ENCODE results near the gene ZEB2.

The ZEB2 gene

DNA sequence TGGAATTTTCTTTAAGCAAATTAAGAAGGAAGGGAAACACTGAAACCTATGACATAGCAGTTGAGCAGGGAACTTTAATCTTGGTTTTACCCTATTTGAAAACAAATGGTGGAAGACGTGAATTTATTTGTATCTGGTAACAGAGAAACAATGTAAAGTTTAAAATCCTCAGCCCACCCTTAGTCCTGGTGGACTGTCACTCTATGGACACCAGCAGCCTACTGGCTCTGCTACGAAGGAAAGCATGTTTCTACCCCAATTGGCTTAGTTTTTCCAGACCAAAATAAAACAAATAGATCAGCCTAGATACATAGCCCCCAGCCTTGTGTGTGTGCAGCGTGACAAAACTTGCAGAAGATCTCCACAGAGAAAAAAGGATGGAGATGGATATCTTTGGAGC lies 7.4 kb downstream of the ZEB2 start:
- no peak for DNase-seq

- DNase-seq = no peak
Measured at GRCh38 chr2:144511937-144512336, 8.0 kb downstream of the ZEB2 start.

DNA sequence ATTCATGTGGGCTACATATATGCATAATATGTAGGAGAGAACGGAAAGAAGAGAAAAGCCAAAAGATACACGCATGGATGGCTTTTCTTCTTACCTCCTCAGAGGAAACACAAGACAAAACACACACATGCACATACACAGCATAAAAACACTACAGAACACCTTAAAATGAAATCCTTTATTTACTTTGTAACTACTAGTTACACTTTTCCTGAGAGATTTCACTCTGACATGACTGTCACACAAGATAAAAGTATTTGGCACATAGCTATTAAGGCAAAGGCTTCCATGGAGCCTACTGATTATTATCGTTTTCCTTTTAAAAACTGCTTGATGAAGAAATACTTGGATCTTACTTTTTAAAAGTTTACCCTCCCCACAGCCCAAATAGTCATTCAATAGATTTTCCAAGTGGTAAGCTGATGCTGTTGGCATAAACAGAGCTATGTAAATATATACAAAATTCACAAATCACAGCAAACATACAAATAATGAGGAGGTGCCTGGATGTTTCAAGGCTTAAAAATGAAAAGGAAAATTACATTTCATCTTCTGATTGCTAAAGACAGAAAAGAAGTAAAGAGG lies 8.6 kb downstream of the ZEB2 start:
- DNase-seq = no peak

DNA sequence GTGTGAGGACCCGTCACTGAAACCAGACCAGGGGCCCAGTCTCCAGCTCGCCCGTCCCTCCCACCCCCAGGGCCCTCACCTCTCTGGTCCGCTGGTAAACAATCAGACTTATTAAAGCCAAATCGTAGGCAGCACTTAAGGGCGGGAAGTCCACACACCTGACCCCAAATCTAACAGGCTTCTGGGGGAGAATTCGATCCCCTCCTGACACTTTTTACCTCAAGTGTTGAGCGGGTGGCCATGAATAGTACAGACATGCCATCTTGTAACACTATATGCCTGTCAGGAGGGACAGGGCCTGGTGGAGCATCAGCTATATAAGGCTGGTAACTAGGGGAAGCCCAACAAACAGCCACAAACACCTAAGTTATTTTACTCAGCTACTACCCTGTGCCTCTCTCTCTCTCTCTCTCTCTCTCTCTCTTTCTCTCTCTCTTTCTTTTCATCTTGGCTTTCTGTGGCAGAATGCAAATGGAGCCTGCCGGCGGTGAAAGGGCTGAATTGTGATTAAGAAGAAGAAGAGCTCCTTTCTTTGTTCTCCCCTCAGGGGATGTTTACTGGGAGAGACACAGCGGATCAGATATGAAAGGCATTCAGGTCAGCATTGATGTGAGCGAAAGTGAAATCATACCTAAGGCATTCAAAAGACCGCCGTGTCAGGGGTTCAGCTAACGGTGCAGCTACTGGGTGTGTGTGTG lies 9.5 kb downstream of the ZEB2 start:
- peak in 2 of 3 experiments; percentile 3 to 6 for DNase-seq

DNA sequence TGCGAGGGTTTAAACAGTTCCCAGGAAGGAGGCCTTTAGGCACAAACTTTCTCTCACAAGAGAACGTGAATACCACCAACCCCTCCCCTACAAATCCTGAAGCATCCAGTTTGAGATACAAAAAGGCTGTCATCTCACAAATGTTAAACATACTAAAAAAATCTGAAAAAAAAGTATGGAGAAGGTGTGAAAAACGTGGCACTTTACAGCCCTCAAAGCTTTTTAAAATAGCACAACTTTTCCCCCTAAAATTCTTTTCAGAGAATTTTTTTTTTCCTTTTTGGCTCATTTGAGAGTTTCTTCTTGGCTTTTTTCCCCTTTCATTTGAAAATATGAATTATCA lies 10.1 kb downstream of the ZEB2 start:
- no peak for DNase-seq

- no peak for DNase-seq
Measured at GRCh38 chr2:144509001-144509878, 10.7 kb downstream of the ZEB2 start.

DNA sequence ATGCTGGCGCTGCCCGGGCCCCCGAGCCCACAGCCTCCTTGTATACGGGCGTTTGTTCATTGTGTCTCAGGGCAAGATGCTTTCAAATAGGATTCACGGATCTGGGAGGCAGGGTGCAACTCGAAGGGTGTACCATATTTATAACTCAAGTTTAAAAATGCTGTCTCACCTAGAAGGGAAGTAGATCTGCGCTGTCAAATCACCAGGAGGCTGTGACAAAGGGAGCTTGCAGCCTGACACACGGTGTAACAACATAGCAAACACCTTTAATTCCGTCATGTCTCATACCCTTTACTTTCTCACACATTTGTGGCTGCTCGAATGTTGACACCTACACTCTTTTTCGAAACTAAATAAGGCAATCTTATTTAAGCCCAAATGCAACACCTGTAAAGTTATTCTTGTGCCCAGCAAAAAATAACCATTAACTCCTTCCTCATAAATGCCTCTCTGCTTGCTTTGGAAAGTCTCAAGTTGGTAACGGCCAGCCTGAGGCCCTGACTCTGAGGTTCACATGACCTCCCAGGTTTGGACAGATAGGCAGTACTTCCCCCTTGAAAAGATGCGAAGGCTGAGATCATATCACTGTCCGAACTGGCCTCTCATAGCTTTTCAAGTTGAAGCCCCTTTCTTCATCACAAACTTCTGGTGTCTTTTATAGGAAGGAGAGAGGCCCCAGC lies 11.6 kb downstream of the ZEB2 start:
- no peak for DNase-seq

GRCh38 chr2:144507441-144508171 lies 12.3 kb downstream of the ZEB2 start:
- no peak for DNase-seq

DNA sequence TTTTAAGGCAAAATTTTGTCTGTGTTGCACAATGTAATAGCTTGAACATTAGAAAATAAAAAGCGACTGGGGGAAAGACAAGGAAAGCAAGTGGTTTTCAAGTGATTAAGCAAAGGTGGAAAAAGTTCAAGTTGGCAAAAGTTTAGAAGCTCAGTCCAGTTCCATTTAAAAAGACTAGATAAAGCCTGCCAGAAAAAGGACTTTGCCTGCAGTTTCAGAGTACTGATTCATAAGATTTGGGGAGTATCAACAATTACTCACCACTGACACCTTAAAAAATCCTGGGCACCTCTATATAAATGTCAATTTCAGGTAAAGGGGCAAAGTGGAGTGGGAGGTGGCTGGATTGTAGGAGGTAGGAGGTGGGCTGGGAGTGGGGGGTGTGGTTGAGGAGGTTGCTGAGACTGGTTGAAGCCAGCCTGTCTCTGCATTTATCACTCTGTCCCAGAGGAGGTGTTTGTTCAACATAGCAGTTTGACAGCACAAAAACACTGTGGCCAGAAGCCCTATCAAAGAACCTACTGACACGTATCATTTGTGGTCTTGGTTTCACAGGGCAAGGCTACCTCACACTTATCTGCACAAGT lies 14.6 kb downstream of the ZEB2 start:
- DNase-seq = no peak

DNA sequence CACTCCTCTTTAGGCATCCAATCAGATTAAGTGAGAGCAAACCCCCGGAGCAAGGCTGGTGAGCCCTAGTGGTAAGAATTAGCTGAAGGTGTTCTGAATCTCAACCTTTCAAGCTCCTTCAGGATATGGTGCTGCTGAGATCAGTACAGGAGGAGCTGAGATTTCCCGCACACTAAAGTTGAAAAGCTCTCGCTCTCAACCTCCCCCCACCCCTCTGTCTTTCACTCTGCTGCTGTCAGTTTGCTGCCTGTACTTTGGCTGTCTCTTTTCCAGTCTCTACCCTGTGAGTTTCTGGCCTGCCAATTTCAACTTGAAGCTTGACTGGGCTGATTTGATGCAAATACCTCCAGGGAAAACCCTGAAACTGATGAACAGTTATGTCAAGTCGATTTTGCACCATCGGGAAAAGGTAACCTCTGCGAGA lies 15.7 kb downstream of the ZEB2 start:
- DNase-seq = peak in 1 of 3 experiments; percentile 29

GRCh38 chr2:144503242-144503641 lies 16.7 kb downstream of the ZEB2 start:
- DNase-seq = no peak

DNA sequence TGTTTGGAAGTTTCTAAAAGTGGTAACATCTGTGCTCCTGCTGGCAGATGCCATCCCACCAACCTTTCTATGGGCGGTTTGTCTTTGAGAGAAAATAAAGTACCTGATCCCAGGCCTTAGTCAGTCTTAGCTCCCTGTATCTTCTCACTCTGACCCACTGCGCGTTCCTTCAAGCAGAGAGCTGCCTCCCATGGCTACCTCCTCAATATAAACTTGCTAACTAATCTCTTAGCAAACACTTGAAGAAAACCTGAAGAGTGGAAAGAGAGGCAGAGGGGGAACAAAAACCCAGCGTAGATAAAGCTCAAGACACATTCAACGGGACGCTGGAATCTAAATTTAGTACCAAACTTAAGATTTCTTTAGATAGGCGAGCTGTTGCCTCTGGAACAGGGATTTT lies 17.6 kb downstream of the ZEB2 start:
- no peak for DNase-seq

DNA sequence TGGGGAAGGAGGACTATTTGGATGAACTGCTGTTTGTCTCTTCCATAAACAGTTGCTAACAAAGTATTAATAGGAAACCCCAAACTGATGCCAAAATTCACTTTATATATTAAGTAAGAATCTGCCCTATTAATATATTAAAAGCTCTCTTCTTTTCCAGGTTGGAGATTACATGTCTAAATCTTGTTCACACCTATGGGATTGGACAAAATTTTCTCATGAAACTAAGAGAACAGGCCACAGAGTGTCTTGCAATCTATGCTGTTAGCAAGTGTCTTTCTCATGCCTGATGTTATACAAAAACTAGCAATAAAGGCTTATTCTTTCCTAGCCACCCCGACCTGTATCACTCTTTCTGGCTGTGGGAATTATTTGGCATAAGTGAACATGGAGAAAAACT lies 18.3 kb downstream of the ZEB2 start:
- no peak for DNase-seq

DNA sequence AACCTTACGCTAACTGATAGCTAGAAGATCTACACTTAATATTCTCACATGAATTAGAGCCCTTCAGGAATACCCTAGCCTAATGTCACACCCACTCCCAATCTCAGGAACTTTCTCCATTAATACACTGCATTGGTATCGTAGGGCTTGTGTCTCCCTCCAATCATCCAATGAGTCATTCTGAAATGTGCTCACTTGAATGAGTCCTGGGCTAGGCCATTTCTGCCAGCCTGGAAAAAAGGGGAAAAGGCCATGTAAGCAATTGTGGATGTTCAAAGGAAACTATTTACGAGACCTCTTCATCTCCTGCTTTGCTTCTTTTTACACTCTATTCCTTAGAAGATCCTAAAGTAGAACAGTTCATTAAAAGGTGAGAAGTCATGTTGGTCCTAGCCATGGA lies 18.8 kb downstream of the ZEB2 start:
- no peak for DNase-seq

DNA sequence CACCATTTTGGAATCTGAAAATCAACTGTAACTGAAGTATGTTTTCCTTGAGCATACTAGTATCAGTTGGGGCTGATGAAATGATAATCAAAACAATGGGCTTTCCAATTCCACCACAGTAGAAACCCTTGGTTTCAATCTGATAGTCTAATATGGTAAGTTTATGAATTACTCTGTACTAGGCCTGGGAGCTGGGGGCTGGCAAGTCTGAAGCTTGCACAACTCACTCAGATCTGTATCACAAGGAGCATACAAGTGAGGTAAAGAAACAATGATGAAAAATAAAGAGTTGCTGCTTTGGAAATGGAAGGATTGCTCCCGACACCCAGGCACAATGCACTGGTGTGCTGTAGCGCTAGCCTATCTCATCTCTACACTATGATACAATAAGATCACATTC lies 19.4 kb downstream of the ZEB2 start:
- no peak for DNase-seq

DNA sequence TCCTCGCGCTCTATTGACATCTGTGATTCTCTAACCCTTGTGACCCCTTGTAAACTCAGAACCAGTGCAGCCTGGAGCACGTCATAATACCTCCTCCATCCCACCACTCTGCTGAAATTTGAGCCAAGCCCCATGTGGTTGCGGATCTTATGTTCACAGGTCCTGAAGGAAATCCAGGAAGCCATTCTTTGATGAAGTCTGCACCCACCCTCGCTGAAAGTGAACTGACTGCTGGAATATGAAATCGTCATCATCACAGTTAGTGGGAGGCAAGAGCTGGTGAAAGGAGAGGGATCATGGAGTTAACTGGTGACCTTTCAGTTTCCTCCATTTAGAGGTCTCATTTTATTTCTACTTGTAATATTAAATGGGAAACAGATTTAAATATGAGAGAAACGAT lies 21.6 kb downstream of the ZEB2 start:
- no peak for DNase-seq

GRCh38 chr2:144496977-144497598 lies 22.8 kb downstream of the ZEB2 start:
- no peak for DNase-seq

DNA sequence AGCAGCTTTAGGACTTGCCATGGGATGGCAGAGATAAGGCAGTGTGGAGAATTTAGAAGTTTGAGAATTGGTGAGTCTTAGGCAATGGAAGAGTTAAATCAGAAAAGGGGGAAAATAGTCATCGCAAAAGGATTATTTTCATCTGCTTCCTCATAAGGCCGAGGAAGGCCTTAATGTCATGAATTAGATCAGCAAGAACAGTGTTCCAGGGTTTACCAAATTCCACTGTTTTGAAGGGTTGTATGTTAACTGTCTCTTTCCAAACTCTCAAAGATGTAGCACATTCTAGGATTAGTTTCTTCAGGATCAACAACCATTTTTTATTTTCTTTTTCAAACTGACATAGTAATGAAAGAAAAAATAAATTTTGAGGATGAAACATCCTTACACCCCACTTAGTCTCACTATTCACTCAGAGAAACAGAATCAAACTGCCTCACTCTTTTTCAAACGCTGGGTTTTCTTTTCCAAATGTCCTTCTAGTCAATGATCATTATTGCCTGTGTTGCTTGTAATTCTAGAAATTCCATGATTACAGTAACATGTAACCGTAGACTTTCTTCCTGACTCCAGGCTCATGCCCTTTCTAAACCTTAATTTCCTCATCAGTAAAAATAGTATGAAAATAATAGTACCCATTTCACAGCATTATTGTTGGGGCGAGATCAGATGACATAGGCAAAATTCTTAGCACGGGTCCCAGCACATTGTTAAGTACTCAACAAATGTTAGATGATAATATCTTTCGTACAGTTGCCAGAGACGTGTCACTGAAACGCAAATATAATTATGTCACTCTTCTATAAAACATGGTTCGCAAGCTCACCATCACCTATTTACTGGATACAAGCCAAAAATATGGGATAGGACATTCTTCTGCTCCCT lies 23.6 kb downstream of the ZEB2 start:
- DNase-seq = peak in 1 of 3 experiments; percentile 9

DNA sequence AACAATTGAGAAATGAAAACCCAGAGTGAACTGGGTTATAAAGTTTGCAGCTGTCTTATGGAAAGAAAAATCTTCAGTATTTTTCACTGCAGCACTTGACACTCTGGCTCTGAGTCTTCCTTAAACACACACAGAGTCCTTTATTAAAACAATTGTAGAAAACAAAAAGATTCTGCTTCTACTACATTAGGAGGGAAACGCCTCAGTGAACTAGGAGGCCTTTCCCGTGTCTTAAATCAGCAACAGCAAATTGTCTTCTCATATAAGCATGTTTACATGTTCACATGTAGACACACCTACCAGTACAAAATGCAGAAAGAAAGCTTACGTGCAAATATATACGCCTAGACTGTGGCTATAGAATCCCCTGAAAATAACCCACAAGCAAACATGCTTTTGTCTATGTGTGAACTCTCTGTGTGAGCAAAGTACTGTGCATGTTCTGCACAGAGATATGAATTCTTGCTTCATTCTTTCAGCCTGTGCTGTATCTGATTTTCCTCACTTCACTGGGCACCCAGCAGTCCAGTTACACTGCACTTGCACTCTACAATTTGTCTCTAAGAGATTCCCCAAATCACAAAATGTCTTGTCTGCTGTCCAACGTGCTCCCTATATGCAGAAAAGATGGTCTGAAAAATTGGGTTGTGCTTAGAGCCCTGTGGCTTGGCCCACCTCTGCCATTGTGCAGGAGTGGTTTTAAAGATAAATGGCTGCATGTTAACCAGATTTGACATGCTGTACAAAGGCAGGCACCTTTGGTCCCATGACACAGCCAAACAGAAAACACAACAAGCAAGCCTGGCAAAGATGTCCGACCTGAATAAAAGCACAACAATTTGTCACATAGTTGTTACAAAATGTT lies 24.5 kb downstream of the ZEB2 start:
- no peak for DNase-seq
